HepG2 (cell line): ENCODE results near the gene FOLR3. TPM values are rescaled to one million over a fixed set of nuclear protein-coding genes. Genes with fewer than 3 reads are reported as not detected.

ENCODE experiments used
- polyA plus RNA-seq, 8 experiments: library from polyadenylated mRNA; depleted of rRNA in 3 of 8; stranded (reverse) in 7 of 8; unstranded in 1 of 8; fragments of >200 nt; fragmentation: Illumina TruSeq in 4 of 8; extraction: Trizol in 4 of 8; gene quantifications; 2 replicates each; pipeline versions ENCODE4 v1.2.1 to v1.2.3, GENCODE V29; 2011 to 2016; ENCODE audit warnings: low read depth in 4 of 8, missing spikeins in 1 of 8, mixed read lengths in 1 of 8; ENCODE audit not compliant: insufficient read depth in 1 of 8
- total RNA-seq, 5 experiments: library from RNA; depleted of rRNA; stranded (reverse); fragments of >200 nt; fragmentation: Illumina TruSeq; extraction: Trizol; gene quantifications; 2 replicates each; pipeline ENCODE4 v1.2.3, GENCODE V29; 2016; ENCODE audit warnings: low read depth in 1 of 5

FOLR3 gene
- total and polyA plus RNA-seq, 2 of the 13 experiments (the other 11 are each of a cell fraction or from before 2014, with no cell fraction given) = not detected

Other genes starting within 250 kb of the FOLR3 start
- 6.3 and 7.5 TPM in 2 replicates for gene XNDC1N, start 207.1 kb upstream of the FOLR3 start, total RNA-seq (2016; rRNA removed; fragmentation: Illumina TruSeq; extraction: Trizol)
- gene XNDC1N, start 207.1 kb upstream of the FOLR3 start, polyA plus RNA-seq (2011; rRNA removed) = 2.7 and 3.4 TPM in 2 replicates
- 18.9 and 28.6 TPM in 2 replicates for gene RNF121, start 206.7 kb upstream of the FOLR3 start, total RNA-seq (2016; rRNA removed; fragmentation: Illumina TruSeq; extraction: Trizol)
- 41.9 and 44.3 TPM in 2 replicates for gene RNF121, start 206.7 kb upstream of the FOLR3 start, polyA plus RNA-seq (2011; rRNA removed)
- 1.0 and 4.1 TPM in 2 replicates for gene IL18BP, start 136.8 kb upstream of the FOLR3 start, total RNA-seq (2016; rRNA removed; fragmentation: Illumina TruSeq; extraction: Trizol)
- 12.6 and 12.8 TPM in 2 replicates for gene IL18BP, start 136.8 kb upstream of the FOLR3 start, polyA plus RNA-seq (2011; rRNA removed)
- gene NUMA1, start 55.2 kb upstream of the FOLR3 start, total RNA-seq (2016; rRNA removed; fragmentation: Illumina TruSeq; extraction: Trizol) = 60.2 and 67.7 TPM in 2 replicates
- 57.3 and 65.8 TPM in 2 replicates for gene NUMA1, start 55.2 kb upstream of the FOLR3 start, polyA plus RNA-seq (2011; rRNA removed)
- 6.0 and 6.4 TPM in 2 replicates for gene LRRC51, start 54.9 kb upstream of the FOLR3 start, total RNA-seq (2016; rRNA removed; fragmentation: Illumina TruSeq; extraction: Trizol)
- 3.4 and 5.3 TPM in 2 replicates for gene LRRC51, start 54.9 kb upstream of the FOLR3 start, polyA plus RNA-seq (2011; rRNA removed)
- 63.4 and 66.0 TPM in 2 replicates for gene LAMTOR1, start 32.4 kb upstream of the FOLR3 start, total RNA-seq (2016; rRNA removed; fragmentation: Illumina TruSeq; extraction: Trizol)
- gene LAMTOR1, start 32.4 kb upstream of the FOLR3 start, polyA plus RNA-seq (2011; rRNA removed) = 60.4 and 68.2 TPM in 2 replicates
- gene TOMT, start 29.8 kb upstream of the FOLR3 start, total RNA-seq (2016; rRNA removed; fragmentation: Illumina TruSeq; extraction: Trizol) = not detected in 2 replicates
- gene TOMT, start 29.8 kb upstream of the FOLR3 start, polyA plus RNA-seq (2011; rRNA removed) = not detected in 2 replicates
- gene ANAPC15, start 23.0 kb upstream of the FOLR3 start, total RNA-seq (2016; rRNA removed; fragmentation: Illumina TruSeq; extraction: Trizol) = 25.2 and 25.7 TPM in 2 replicates
- 16.5 and 18.8 TPM in 2 replicates for gene ANAPC15, start 23.0 kb upstream of the FOLR3 start, polyA plus RNA-seq (2011; rRNA removed)
- not detected in 2 replicates for gene FOLR1, start 56.4 kb downstream of the FOLR3 start, total RNA-seq (2016; rRNA removed; fragmentation: Illumina TruSeq; extraction: Trizol)
- gene FOLR1, start 56.4 kb downstream of the FOLR3 start, polyA plus RNA-seq (2011; rRNA removed) = 0.20 and 0.26 TPM in 2 replicates
- gene FOLR2, start 81.1 kb downstream of the FOLR3 start, total RNA-seq (2016; rRNA removed; fragmentation: Illumina TruSeq; extraction: Trizol) = not detected in 2 replicates
- 0.09 and 0.33 TPM in 2 replicates for gene FOLR2, start 81.1 kb downstream of the FOLR3 start, polyA plus RNA-seq (2011; rRNA removed)
- 14.4 and 29.1 TPM in 2 replicates for gene INPPL1, start 89.0 kb downstream of the FOLR3 start, total RNA-seq (2016; rRNA removed; fragmentation: Illumina TruSeq; extraction: Trizol)
- 66.9 and 80.4 TPM in 2 replicates for gene INPPL1, start 89.0 kb downstream of the FOLR3 start, polyA plus RNA-seq (2011; rRNA removed)
- gene PHOX2A, start 108.5 kb downstream of the FOLR3 start, total RNA-seq (2016; rRNA removed; fragmentation: Illumina TruSeq; extraction: Trizol) = not detected in 2 replicates
- gene PHOX2A, start 108.5 kb downstream of the FOLR3 start, polyA plus RNA-seq (2011; rRNA removed) = not detected in 2 replicates